Suprapubic skin (tissue), 4 donors: ENCODE results near the gene FBXO5. TPM values are rescaled to one million over a fixed set of nuclear protein-coding genes. Genes with fewer than 3 reads are reported as not detected.
A peak's percentile ranks its signal among the peaks of the same experiment; 100 is the strongest.

ENCODE experiments used
- DNase-seq, 2 donors: peaks; one replicate each; pipeline ENCODE4 v3.0.0-alpha.2; 2019; ENCODE audit warnings: low spot score in 2 of 2
- H3K27ac ChIP-seq: fragments of 200-600 bp; sonication (generic); one replicate; pipeline ENCODE4 v1.5.1; 2019
- H3K27me3 ChIP-seq: fragments of 200-600 bp; sonication (generic); one replicate; pipeline ENCODE4 v1.5.1; 2019
- H3K36me3 ChIP-seq: fragments of 200-600 bp; sonication (generic); one replicate; pipeline ENCODE4 v1.5.1; 2019
- H3K4me1 ChIP-seq: fragments of 200-600 bp; sonication (generic); one replicate; pipeline ENCODE4 v1.5.1; 2019
- H3K4me3 ChIP-seq: fragments of 200-600 bp; sonication (generic); one replicate; pipeline ENCODE4 v1.5.1; 2019; ENCODE audit warnings: mild to moderate bottlenecking
- H3K9me3 ChIP-seq: fragments of 200-600 bp; sonication (generic); one replicate; pipeline ENCODE4 v1.5.1; 2019
- CTCF ChIP-seq, 2 donors: fragments of 200-600 bp in 1 of 2; fragments of 450-650 bp in 1 of 2; sonication (generic) in 1 of 2; IDR thresholded peaks; one replicate each; pipeline ENCODE4 v1.5.1; 2016 to 2019; ENCODE audit warnings: antibody characterized with exemption in 2 of 2, mild to moderate bottlenecking in 1 of 2, moderate library complexity in 1 of 2
- EP300 ChIP-seq: sonication (generic); formaldehyde crosslinking; IDR thresholded peaks from one replicate; pipeline ENCODE4 v1.6.1; 2017; ENCODE audit warnings: antibody characterized with exemption
- POLR2A ChIP-seq, 2 donors: fragments of 450-650 bp; IDR thresholded peaks; one replicate each; pipeline ENCODE4 v1.6.1; 2017; ENCODE audit warnings: antibody characterized with exemption in 2 of 2, mild to moderate bottlenecking in 2 of 2, moderate library complexity in 2 of 2
- POLR2AphosphoS5 ChIP-seq, 3 donors: sonication (generic); formaldehyde crosslinking; IDR thresholded peaks; one replicate each; pipeline ENCODE4 v1.6.1; 2017; ENCODE audit warnings: antibody characterized with exemption in 3 of 3
- WGBS: methylation state at CpG from one replicate; pipeline ENCODE4 v1.1.5; 2018; 5-methylcytosine and 5-hydroxymethylcytosine counted together
- total RNA-seq, 4 donors: library from RNA; depleted of rRNA; stranded (reverse); fragments of >200 nt; gene quantifications; one replicate each; pipeline ENCODE4 v1.1.0, GENCODE V29; 2016

Gene FBXO5
- total RNA-seq, 4 donors from 2014 or later: 2.4 to 3.5 (median 3.3) TPM

DNA sequence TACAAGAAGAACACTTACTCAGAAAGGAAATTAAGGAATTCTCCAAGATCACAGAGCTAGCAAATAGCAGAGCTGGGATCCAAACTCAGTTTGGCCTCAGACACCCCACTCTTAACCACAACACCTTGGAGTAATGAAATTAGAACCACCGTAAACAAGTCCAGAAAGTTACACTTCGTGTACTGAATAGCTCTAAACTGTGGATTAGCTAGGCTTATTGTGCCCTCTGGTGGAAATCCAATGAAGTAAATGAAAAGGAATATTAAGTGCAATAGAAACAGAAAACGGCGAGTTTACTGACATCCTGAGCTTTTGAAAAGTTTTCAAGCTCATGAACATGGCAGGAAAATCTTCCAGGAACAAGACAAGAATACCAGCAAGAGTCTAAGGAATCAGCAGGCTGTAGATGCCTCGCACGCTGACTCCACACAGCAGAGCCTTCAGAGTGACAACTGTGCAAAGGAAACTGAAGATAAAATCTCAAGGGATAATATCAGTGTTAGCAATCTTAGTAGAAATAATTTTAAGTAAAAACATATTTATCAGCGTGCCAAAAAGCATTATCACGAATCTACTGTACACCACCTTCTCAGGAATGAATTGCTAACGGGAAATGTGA is 34.6 kb downstream of the FBXO5 start:
- Histone ChIP-seq H3K9me3 (no peaks in the 10 kb centered on the region), H3K4me3 (no peak overlapping the region), H3K27me3 (peaks cover 5% of the 10 kb centered on the region), H3K27ac (no peak overlapping the region), H3K4me1 (peaks cover 6% of the 10 kb centered on the region), H3K36me3 (no peaks in the 10 kb centered on the region)
- no peak for DNase-seq
- no peak for TF ChIP-seq EP300
- TF ChIP-seq POLR2AphosphoS5 (IDR thresholded peaks at IDR 0.05): no peak
- TF ChIP-seq CTCF (IDR thresholded peaks at IDR 0.05): peak; percentile 36 to 44
- TF ChIP-seq POLR2A (IDR thresholded peaks at IDR 0.05): no peak
- WGBS: 18% methylated on average over 9 of the region's 9 CpGs

DNA sequence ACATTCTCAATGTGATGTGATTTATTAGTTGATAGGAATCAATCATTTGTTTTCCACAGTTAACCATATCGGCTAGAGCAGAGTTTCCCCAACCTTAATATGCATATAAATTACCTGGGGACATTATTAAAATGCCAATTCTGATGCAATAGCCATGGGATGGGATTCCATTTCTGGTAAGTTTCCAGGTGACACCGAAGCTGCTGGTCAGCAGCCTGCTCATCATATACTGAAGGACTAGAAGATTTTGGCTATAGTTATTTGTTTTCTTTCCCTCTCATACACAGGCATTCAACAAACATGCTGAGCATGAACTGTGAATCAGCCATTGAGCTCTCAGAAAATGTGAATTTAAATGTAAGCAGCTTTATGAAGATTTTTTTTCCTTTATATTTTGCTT is 35.8 kb downstream of the FBXO5 start:
- Histone ChIP-seq H3K4me1 (peaks cover 6% of the 10 kb centered on the region), H3K4me3 (no peak overlapping the region), H3K27me3 (peaks cover 5% of the 10 kb centered on the region), H3K9me3 (no peaks in the 10 kb centered on the region), H3K27ac (no peak overlapping the region), H3K36me3 (no peaks in the 10 kb centered on the region)
- WGBS: 40% methylated on average over 2 of the region's 2 CpGs
- DNase-seq: no peak
- no peak for TF ChIP-seq POLR2AphosphoS5 (IDR thresholded peaks at IDR 0.05)

DNA sequence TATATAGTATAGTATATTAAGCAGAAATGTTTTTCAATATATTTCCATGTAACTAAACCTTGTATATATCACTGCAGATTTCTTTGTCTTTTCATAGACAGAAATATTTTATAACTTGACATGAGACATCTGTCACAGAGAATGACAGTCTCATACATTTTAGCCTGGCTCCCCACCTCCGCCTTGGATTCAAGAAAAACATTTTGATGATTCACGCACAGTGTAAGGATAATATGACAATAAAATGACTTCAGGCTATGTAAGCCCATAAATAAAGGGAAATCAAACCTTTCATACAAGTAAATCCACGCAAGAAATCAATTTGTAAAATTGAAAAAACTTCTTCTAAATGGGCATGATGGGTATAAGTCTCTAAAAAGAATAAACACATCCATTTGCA is 36.4 kb downstream of the FBXO5 start:
- Histone ChIP-seq H3K4me3 (no peak overlapping the region), H3K27ac (no peak overlapping the region), H3K9me3 (no peaks in the 10 kb centered on the region), H3K27me3 (peaks cover 5% of the 10 kb centered on the region), H3K36me3 (no peaks in the 10 kb centered on the region), H3K4me1 (peaks cover 6% of the 10 kb centered on the region)
- no peak for DNase-seq
- 63% methylated on average over 3 of the region's 3 CpGs for WGBS
- TF ChIP-seq POLR2A (IDR thresholded peaks at IDR 0.05): no peak
- no peak for TF ChIP-seq POLR2AphosphoS5 (IDR thresholded peaks at IDR 0.05)
- no peak for TF ChIP-seq EP300
- TF ChIP-seq CTCF (IDR thresholded peaks at IDR 0.05): no peak

DNA sequence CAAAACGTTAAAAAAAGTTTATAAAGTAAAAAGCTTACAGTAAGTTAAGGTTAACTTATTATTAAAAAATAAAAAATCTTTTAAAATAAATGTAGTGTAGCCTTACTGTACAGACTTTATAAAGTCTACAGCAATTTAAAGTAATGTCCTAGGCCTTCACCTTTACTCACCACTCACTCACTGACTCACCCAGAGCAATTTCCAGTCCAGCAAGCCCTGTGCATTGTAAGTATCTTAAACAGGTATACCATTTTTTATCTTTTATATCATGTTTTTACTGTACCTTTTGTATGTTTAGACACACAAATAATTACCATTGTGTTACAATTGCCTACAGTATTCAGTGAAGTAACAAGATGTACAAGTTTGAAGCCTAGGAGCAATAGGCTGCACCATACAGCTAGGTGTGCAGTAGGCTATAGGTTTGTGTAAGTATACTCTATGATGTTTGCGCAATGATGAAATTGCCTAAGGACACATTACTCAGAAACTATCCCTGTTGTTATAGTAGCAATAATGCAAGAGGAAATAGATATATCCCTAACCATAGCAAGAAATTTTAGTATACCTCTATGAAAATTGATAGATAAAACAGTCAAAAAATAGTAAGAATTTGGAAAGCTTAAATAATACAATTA is 39.5 kb downstream of the FBXO5 start:
- no peak for DNase-seq
- Histone ChIP-seq H3K27ac (no peak overlapping the region), H3K36me3 (no peaks in the 10 kb centered on the region), H3K27me3 (peaks cover 6% of the 10 kb centered on the region), H3K9me3 (no peaks in the 10 kb centered on the region), H3K4me3 (no peak overlapping the region), H3K4me1 (peaks cover 5% of the 10 kb centered on the region)
- 81% methylated on average over 2 of the region's 2 CpGs for WGBS
- TF ChIP-seq EP300 (no peak), POLR2A (IDR thresholded peaks at IDR 0.05) (no peak), POLR2AphosphoS5 (IDR thresholded peaks at IDR 0.05) (no peak), CTCF (IDR thresholded peaks at IDR 0.05) (no peak)

- Histone ChIP-seq H3K36me3 (no peaks in the 10 kb centered on the region), H3K4me1 (no peaks in the 10 kb centered on the region), H3K4me3 (no peak overlapping the region), H3K27me3 (peaks cover 12% of the 10 kb centered on the region), H3K9me3 (no peaks in the 10 kb centered on the region), H3K27ac (no peak overlapping the region)
- TF ChIP-seq POLR2A (IDR thresholded peaks at IDR 0.05): no peak
- TF ChIP-seq POLR2AphosphoS5 (IDR thresholded peaks at IDR 0.05): no peak
- TF ChIP-seq EP300: no peak
- no peak for TF ChIP-seq CTCF (IDR thresholded peaks at IDR 0.05)
- DNase-seq: no peak
- WGBS: 81% methylated on average over 1 of the region's 1 CpG
These were observed 40.4 kb downstream of the FBXO5 start for GRCh38 chr6:152942319-152942869.
